Spleen (tissue), 11 donors: ENCODE data around the gene HAUS1. TPM values are rescaled to one million over a fixed set of nuclear protein-coding genes. Genes with fewer than 3 reads are reported as not detected.
A peak's percentile ranks its signal among the peaks of the same experiment; 100 is the strongest.

Experiments used
- DNase-seq: peaks from one replicate; pipeline ENCODE4 v3.0.0-alpha.2; 2020
- H3K27ac ChIP-seq, 8 donors: fragments of 200-600 bp; sonication (generic) in 7 of 8; 1 replicate in 4 of 8; 2 replicates in 4 of 8; pipeline versions ENCODE4 v1.5.0 to v1.8.0; 2016 to 2021; ENCODE audit warnings: inconsistent platforms in 4 of 8, mild to moderate bottlenecking in 4 of 8, moderate library complexity in 1 of 8
- H3K27me3 ChIP-seq, 7 donors: fragments of 200-600 bp; sonication (generic) in 6 of 7; replicated peaks in 1 of 7; 1 replicate in 4 of 7; 2 replicates in 3 of 7; pipeline versions ENCODE4 v1.5.0 to v1.8.0; 2016 to 2021; ENCODE audit warnings: inconsistent platforms in 3 of 7, mild to moderate bottlenecking in 1 of 7
- H3K36me3 ChIP-seq, 6 donors: fragments of 200-600 bp; sonication (generic) in 5 of 6; 1 replicate in 4 of 6; 2 replicates in 2 of 6; pipeline versions ENCODE4 v1.5.0 to v1.8.0; 2016 to 2021; ENCODE audit warnings: inconsistent platforms in 2 of 6
- H3K4me1 ChIP-seq, 6 donors: fragments of 200-600 bp; sonication (generic) in 5 of 6; 1 replicate in 3 of 6; 2 replicates in 3 of 6; pipeline versions ENCODE4 v1.5.0 to v1.8.0; 2016 to 2021; ENCODE audit warnings: inconsistent platforms in 3 of 6
- H3K4me3 ChIP-seq, 8 donors: fragments of 200-600 bp; sonication (generic) in 7 of 8; 1 replicate in 4 of 8; 2 replicates in 4 of 8; pipeline versions ENCODE4 v1.5.0 to v1.8.0; 2016 to 2021; ENCODE audit warnings: inconsistent platforms in 4 of 8, mild to moderate bottlenecking in 4 of 8, moderate library complexity in 2 of 8
- H3K9me3 ChIP-seq, 8 donors: fragments of 200-600 bp; sonication (generic) in 7 of 8; 1 replicate in 4 of 8; 2 replicates in 4 of 8; pipeline versions ENCODE4 v1.5.0 to v1.8.0; 2016 to 2021; ENCODE audit warnings: inconsistent platforms in 4 of 8
- POLR2A ChIP-seq, 3 donors: fragments of 450-650 bp; IDR thresholded peaks; one replicate each; pipeline ENCODE4 v1.5.1; 2017; ENCODE audit warnings: antibody characterized with exemption in 3 of 3, mild to moderate bottlenecking in 1 of 3
- POLR2AphosphoS5 ChIP-seq, 3 donors: sonication (generic); formaldehyde crosslinking; IDR thresholded peaks; one replicate each; pipeline ENCODE4 v1.5.1; 2017; ENCODE audit warnings: antibody characterized with exemption in 3 of 3
- WGBS, 5 donors: extraction: QIAGEN DNeasy Blood & Tissue Kit in 3 of 5; methylation state at CpG; one replicate each; pipeline versions ENCODE4 v1.1.5 to v1.1.7; 2013 to 2018; 5-methylcytosine and 5-hydroxymethylcytosine counted together
- intact Hi-C: fragments of 100-400 bp; cut with DNase I; formaldehyde crosslinking; loops from one replicate; pipeline ENCODE4 v1.15.0; 2023; ENCODE audit warnings: low total_unique reads
- polyA plus RNA-seq, 3 donors: library from polyadenylated mRNA; stranded (reverse); fragments of 200-250 nt; gene quantifications; one replicate each; pipeline ENCODE4 v1.2.1, GENCODE V29; 2013
- total RNA-seq, 7 donors: library from RNA; depleted of rRNA in 3 of 7; stranded (reverse); fragments of >200 nt in 3 of 7; fragmentation: NEBNext Ultra II Directional in 4 of 7; extraction: Animal tissue kit (Norgen Biotek cat#: 25700) in 4 of 7; gene quantifications; one replicate each; pipeline versions ENCODE4 v1.1.0 to v1.2.1, GENCODE V29; 2016 to 2021
- TF ChIP-seq, protein P1 (sequence below), 11 experiments: fragments of 200-600 bp in 7 of 11; fragments of 450-650 bp in 4 of 11; sonication (generic) in 4 of 11; IDR thresholded peaks in 8 of 11; conservative IDR thresholded peaks in 3 of 11; 1 replicate in 7 of 11; 2 replicates in 4 of 11; pipeline versions ENCODE4 v1.4.0 to v1.8.0; 2016 to 2021; ENCODE audit warnings: antibody characterized with exemption in 11 of 11, inconsistent platforms in 4 of 11, mild to moderate bottlenecking in 1 of 11
- donor health status: healthy with polysubstance abuse.
- donor health status: DM: no; HTN: no; CAD: no; lungs with moderate emphysema.
- donor health status: DM: no; HTN: no; CAD: no.
- donor health status: Bipolar disorder and iron deficiency.
- donor health status: healthy.
- donor health status: DM: no; HTN: no; CAD: no.
- donor health status: DM: yes; HTN: yes; CAD: no.

Gene HAUS1
- total and polyA plus RNA-seq, 10 donors, result 15.6 to 44.9 (median 18.7) TPM

DNA sequence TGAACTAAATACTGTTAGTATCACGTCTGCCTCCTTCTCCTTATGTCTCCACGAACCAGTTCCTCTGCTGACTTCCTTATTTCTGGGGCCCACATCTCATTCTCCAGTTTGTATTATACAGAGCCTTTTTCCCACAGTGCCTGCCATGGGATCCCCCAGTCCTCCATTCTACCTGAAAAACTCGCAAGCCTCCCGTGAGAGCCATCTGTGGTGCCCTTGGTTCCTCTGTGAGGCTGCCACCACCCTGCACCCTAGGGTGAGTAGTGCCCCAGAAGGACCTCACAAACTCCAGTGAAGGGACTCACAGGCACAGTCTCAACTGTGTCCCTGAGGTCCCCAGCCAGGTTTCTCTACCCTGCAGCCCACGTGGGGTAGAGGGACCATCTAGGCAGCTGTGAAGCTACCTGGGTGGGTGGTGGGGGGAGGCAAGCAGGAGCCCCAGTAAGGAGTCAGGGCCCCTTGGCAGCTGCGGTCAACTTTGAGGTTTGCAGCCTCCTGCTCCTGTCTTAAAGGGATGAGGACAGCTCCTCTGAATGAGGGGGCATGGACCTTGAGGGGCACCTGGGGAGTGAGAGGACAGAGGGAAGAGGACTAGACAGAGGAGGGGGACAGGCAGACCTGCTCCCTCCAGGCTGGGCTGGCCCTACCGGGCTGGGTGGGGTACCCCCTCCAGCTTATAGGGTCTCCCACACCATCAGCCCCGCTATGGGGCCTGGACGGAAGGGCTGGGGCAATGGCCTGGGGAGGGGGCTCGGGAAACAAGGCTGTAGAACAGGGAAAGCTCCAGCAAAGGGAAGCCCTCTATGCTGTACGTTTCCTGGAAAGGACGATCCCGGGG lies 33.2 kb upstream of the HAUS1 start:
- intact Hi-C loops, result loop anchor here (10.0 kb wide), 2 partner anchors 96 to 406 kb away; no protein-coding TSS in a partner anchor

DNA sequence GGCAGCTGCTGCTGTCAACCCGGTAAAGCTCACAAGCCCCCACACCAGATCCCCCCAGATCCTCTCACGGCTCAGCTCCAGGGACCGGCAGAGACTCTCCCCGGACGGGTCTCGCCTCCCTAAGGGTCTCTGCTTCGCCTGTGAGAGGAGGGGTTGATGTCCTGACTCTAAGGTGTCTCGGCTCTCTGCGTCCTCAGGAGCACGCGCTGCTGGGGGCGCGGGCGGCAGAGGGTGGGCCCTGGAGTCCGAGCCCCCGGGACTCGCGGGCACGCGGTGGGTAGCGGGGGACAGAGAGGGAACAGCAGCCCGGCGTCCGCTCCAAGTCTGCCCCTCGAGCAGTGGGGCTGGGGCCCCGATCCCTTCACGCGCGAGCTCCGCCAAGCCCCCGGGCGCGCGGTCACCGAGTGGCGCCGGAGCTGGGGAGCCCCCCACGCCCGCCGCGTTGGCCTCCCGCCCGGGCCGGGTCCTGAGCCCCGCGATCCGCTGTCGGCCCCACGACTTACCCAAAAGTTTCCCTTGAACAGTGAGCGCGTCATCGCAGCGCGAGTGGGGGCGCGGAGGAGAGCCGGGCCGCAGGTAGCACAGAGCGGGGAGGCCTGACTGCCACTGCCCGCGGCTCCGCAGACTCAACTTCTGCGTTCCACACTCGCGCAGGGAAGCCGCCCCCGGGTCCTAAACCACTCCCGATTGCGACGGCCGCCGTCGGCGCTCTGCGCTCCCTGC lies 32.4 kb upstream of the HAUS1 start, which contains the start of gene PSTPIP2:
PSTPIP2 (minus strand) TSS at position 608 of the 723 bp plus-strand sequence; CDS start at position 536, 72 bp downstream.
- intact Hi-C loops, result loop anchor here (10.0 kb wide), 2 partner anchors 97 to 407 kb away; no protein-coding TSS in a partner anchor
- H3K36me3 ChIP-seq, result peaks cover 0 to 6% (median 0%) of the 10 kb centered on the region in 6 donors
- peak within 1 kb of the TSS; percentile 80 to 97 (median 92) for H3K27ac ChIP-seq
- TF ChIP-seq, protein P1, sequence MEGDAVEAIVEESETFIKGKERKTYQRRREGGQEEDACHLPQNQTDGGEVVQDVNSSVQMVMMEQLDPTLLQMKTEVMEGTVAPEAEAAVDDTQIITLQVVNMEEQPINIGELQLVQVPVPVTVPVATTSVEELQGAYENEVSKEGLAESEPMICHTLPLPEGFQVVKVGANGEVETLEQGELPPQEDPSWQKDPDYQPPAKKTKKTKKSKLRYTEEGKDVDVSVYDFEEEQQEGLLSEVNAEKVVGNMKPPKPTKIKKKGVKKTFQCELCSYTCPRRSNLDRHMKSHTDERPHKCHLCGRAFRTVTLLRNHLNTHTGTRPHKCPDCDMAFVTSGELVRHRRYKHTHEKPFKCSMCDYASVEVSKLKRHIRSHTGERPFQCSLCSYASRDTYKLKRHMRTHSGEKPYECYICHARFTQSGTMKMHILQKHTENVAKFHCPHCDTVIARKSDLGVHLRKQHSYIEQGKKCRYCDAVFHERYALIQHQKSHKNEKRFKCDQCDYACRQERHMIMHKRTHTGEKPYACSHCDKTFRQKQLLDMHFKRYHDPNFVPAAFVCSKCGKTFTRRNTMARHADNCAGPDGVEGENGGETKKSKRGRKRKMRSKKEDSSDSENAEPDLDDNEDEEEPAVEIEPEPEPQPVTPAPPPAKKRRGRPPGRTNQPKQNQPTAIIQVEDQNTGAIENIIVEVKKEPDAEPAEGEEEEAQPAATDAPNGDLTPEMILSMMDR (IDR thresholded peaks at IDR 0.05 in 8 of 11, conservative IDR thresholded peaks at IDR 0.05 in 3 of 11), result no peak
- TF ChIP-seq POLR2A (IDR thresholded peaks at IDR 0.05) (no peak), POLR2AphosphoS5 (IDR thresholded peaks at IDR 0.05) (peak; percentile 73 to 89 (median 87))
- peak within 1 kb of the TSS; percentile 67 to 92 (median 74) for H3K4me3 ChIP-seq
- 0 to 2% (median 1%) methylated on average over 22 to 75 of the region's 75 CpGs for WGBS, 5 donors
- DNase-seq, result peak; percentile 96
- H3K27me3 ChIP-seq, result peaks cover 0 to 20% (median 0%) of the 10 kb centered on the region in 7 donors
- peaks cover 12 to 74% (median 54%) of the 10 kb centered on the region in 6 donors for H3K4me1 ChIP-seq
- H3K9me3 ChIP-seq, result no peaks in the 10 kb centered on the region

More for the DNA sequence above, 33.2 kb upstream of the HAUS1 start:
- TF ChIP-seq POLR2AphosphoS5 (IDR thresholded peaks at IDR 0.05) (no peak), POLR2A (IDR thresholded peaks at IDR 0.05) (no peak)
- TF ChIP-seq, protein P1 (IDR thresholded peaks at IDR 0.05 in 8 of 11, conservative IDR thresholded peaks at IDR 0.05 in 3 of 11), result no peak
- no peaks in the 10 kb centered on the region for H3K9me3 ChIP-seq
- WGBS, 5 donors, result 11 to 19% (median 17%) methylated on average over 12 to 13 of the region's 13 CpGs
- H3K27ac ChIP-seq, result peak overlapping the region; percentile 80 to 97 (median 92)
- peaks cover 0 to 13% (median 0%) of the 10 kb centered on the region in 6 donors for H3K36me3 ChIP-seq
- peak overlapping the region; percentile 67 to 92 (median 74) for H3K4me3 ChIP-seq
- H3K4me1 ChIP-seq, result peaks cover 12 to 81% (median 56%) of the 10 kb centered on the region in 6 donors
- peaks cover 0 to 20% (median 0%) of the 10 kb centered on the region in 7 donors for H3K27me3 ChIP-seq
- peak; percentile 82 for DNase-seq

DNA sequence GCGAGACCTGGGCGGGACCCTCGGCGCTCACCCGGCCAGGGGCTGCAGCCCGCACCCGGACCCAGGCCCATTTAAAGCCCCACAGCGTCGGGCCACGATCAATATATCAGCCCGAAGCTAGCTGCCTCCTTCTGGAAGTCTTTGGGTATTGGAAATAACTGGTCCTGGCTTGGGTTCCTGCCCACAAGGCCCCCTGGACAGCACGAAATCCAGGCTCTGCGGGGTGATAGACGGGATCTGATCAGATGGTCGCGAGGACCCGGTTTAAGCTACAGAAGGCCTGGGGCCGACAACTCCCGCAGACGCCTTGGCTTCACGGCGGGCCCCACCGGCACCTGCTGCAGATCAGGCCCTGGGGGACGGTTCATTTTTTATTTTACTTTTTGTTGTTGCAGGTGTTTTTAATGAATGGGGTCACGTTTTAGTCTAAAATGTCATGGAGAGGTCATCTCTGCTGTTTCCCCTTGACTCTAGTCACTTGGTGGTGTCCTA lies 31.8 kb upstream of the HAUS1 start:
- DNase-seq, result no peak
- peaks cover 0 to 20% (median 0%) of the 10 kb centered on the region in 7 donors for H3K27me3 ChIP-seq
- no peaks in the 10 kb centered on the region for H3K9me3 ChIP-seq
- H3K36me3 ChIP-seq, result peaks cover 0 to 11% (median under 1%) of the 10 kb centered on the region in 6 donors
- TF ChIP-seq, protein P1 (IDR thresholded peaks at IDR 0.05 in 8 of 11, conservative IDR thresholded peaks at IDR 0.05 in 3 of 11), result no peak
- TF ChIP-seq POLR2A (IDR thresholded peaks at IDR 0.05), result no peak
- no peak for TF ChIP-seq POLR2AphosphoS5 (IDR thresholded peaks at IDR 0.05)
- intact Hi-C loops, result loop anchor here (10.0 kb wide), 2 partner anchors 98 to 408 kb away; no protein-coding TSS in a partner anchor
- peak overlapping the region; percentile 67 to 92 (median 74) for H3K4me3 ChIP-seq
- H3K27ac ChIP-seq, result peak overlapping the region; percentile 80 to 97 (median 92)
- peaks cover 12 to 68% (median 53%) of the 10 kb centered on the region in 6 donors for H3K4me1 ChIP-seq
- WGBS, 5 donors, result 25 to 32% (median 31%) methylated on average over 25 of the region's 25 CpGs
